HepG2 (cell line): ENCODE results near the gene GRIK3.

Experiments used
- CREB1 ChIP-seq, 2 experiments: fragments of 450-650 bp in 1 of 2; IDR thresholded peaks; 2 replicates each; pipeline ENCODE4 v1.6.1; 2016 to 2017; ENCODE audit warnings: control low read depth in 1 of 2, mild to moderate bottlenecking in 1 of 2, missing compliant biosample characterization in 1 of 2, missing genetic modification characterization in 1 of 2
- ELF1 ChIP-seq: sonication (generic); formaldehyde crosslinking; IDR thresholded peaks from 2 replicates; pipeline ENCODE4 v1.4.0; 2020; ENCODE audit warnings: missing genetic modification reagents
- HDAC6 ChIP-seq: fragments of 200-600 bp; sonication (generic); IDR thresholded peaks from 2 replicates; pipeline ENCODE4 v1.7.0; 2017; ENCODE audit warnings: mild to moderate bottlenecking, antibody characterized with exemption, low read length, low read depth
- HNF4A ChIP-seq: sonication (generic); formaldehyde crosslinking; IDR thresholded peaks from 2 replicates; pipeline ENCODE4 v1.4.0; 2020; ENCODE audit warnings: missing genetic modification reagents
- KDM1A ChIP-seq: IDR thresholded peaks from 2 replicates; pipeline ENCODE4 v1.6.1; 2016; ENCODE audit warnings: missing compliant biosample characterization
- NFYB ChIP-seq: sonication (generic); formaldehyde crosslinking; IDR thresholded peaks from 2 replicates; pipeline ENCODE4 v1.4.0; 2020; ENCODE audit warnings: missing genetic modification reagents
- RAD21 ChIP-seq: fragments of 450-650 bp; formaldehyde crosslinking; IDR thresholded peaks from 2 replicates; pipeline ENCODE4 v1.5.0; 2020; ENCODE audit warnings: mild to moderate bottlenecking
- RBAK ChIP-seq: sonication (generic); formaldehyde crosslinking; IDR thresholded peaks from 2 replicates; pipeline ENCODE4 v1.5.1; 2020; ENCODE audit warnings: mild to moderate bottlenecking, missing genetic modification reagents
- ZNF670 ChIP-seq: sonication (generic); formaldehyde crosslinking; IDR thresholded peaks from 2 replicates; pipeline ENCODE4 v1.8.0; 2022; ENCODE audit warnings: mild to moderate bottlenecking, missing genetic modification reagents, borderline replicate concordance
- TF ChIP-seq, protein P1 (sequence below): sonication (generic); formaldehyde crosslinking; IDR thresholded peaks from 2 replicates; pipeline ENCODE4 v1.5.0; 2020; ENCODE audit warnings: mild to moderate bottlenecking, missing genetic modification reagents
- TF ChIP-seq, protein P2 (sequence below): sonication (generic); formaldehyde crosslinking; IDR thresholded peaks from 2 replicates; pipeline ENCODE4 v1.5.0; 2020; ENCODE audit warnings: mild to moderate bottlenecking, missing genetic modification reagents, borderline replicate concordance
- TF ChIP-seq, protein P3 (sequence below): sonication (generic); formaldehyde crosslinking; IDR thresholded peaks from 2 replicates; pipeline ENCODE4 v1.5.0; 2020; ENCODE audit warnings: mild to moderate bottlenecking, missing genetic modification reagents, moderate library complexity

DNA sequence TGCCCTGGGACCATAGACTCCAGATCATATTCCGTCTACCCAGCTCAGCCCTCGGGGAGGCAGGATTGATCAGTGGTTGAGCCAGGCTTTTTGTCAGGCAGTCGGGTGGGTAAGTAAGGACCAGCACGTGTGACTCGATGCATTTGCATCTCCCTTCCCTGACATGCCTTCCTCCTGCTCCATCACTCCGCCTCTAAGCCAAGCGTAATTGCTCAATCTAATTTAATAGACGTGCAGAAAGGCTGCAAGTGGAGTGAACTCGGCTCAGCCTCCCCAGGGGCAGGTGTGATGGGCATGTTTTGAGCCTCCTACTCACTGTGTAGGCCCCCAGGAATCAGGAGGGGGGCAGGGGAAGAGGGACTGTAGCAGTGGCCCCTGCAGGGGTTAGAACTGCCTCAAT is 34.6 kb upstream of the GRIK3 start:
- TF ChIP-seq NFYB (CRISPR knock-in tag) (no peak), RAD21 (CRISPR knock-in tag) (no peak), ELF1 (CRISPR knock-in tag) (no peak), HDAC6 (no peak), ZNF670 (CRISPR knock-in tag) (no peak), KDM1A (CRISPR knock-in tag) (no peak), HNF4A (CRISPR knock-in tag) (no peak), RBAK (CRISPR knock-in tag) (no peak), CREB1 (IDR thresholded peaks at IDR 0.05) (no peak), CREB1 (CRISPR knock-in tag; IDR thresholded peaks at IDR 0.05) (no peak)
- TF ChIP-seq, protein P1, sequence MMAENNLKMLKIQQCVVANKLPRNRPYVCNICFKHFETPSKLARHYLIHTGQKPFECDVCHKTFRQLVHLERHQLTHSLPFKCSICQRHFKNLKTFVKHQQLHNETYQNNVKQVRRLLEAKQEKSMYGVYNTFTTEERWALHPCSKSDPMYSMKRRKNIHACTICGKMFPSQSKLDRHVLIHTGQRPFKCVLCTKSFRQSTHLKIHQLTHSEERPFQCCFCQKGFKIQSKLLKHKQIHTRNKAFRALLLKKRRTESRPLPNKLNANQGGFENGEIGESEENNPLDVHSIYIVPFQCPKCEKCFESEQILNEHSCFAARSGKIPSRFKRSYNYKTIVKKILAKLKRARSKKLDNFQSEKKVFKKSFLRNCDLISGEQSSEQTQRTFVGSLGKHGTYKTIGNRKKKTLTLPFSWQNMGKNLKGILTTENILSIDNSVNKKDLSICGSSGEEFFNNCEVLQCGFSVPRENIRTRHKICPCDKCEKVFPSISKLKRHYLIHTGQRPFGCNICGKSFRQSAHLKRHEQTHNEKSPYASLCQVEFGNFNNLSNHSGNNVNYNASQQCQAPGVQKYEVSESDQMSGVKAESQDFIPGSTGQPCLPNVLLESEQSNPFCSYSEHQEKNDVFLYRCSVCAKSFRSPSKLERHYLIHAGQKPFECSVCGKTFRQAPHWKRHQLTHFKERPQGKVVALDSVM, result no peak
- TF ChIP-seq, protein P2, sequence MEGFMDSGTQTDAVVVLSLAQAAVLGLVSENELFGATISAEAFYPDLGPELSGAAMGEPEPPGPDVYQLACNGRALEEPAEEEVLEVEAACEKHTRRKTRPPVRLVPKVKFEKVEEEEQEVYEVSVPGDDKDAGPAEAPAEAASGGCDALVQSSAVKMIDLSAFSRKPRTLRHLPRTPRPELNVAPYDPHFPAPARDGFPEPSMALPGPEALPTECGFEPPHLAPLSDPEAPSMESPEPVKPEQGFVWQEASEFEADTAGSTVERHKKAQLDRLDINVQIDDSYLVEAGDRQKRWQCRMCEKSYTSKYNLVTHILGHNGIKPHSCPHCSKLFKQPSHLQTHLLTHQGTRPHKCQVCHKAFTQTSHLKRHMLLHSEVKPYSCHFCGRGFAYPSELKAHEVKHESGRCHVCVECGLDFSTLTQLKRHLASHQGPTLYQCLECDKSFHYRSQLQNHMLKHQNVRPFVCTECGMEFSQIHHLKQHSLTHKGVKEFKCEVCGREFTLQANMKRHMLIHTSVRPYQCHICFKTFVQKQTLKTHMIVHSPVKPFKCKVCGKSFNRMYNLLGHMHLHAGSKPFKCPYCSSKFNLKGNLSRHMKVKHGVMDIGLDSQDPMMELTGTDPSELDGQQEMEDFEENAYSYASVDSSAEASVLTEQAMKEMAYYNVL (CRISPR knock-in tag), result no peak
- TF ChIP-seq, protein P3, sequence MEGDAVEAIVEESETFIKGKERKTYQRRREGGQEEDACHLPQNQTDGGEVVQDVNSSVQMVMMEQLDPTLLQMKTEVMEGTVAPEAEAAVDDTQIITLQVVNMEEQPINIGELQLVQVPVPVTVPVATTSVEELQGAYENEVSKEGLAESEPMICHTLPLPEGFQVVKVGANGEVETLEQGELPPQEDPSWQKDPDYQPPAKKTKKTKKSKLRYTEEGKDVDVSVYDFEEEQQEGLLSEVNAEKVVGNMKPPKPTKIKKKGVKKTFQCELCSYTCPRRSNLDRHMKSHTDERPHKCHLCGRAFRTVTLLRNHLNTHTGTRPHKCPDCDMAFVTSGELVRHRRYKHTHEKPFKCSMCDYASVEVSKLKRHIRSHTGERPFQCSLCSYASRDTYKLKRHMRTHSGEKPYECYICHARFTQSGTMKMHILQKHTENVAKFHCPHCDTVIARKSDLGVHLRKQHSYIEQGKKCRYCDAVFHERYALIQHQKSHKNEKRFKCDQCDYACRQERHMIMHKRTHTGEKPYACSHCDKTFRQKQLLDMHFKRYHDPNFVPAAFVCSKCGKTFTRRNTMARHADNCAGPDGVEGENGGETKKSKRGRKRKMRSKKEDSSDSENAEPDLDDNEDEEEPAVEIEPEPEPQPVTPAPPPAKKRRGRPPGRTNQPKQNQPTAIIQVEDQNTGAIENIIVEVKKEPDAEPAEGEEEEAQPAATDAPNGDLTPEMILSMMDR, result no peak
